HepG2 (cell line): ENCODE measurements around the gene GNB1. TPM values are rescaled to one million over a fixed set of nuclear protein-coding genes. Genes with fewer than 3 reads are reported as not detected.
A peak's percentile ranks its signal among the peaks of the same experiment; 100 is the strongest.

Experiments
- ARHGAP35 ChIP-seq: sonication (generic); formaldehyde crosslinking; IDR thresholded peaks from 2 replicates; pipeline ENCODE4 v1.9.0; 2022; ENCODE audit warnings: mild to moderate bottlenecking, inconsistent platforms, moderate library complexity, missing genetic modification reagents, borderline replicate concordance
- CBX5 ChIP-seq: sonication (generic); formaldehyde crosslinking; IDR thresholded peaks from 2 replicates; pipeline ENCODE4 v1.4.0; 2020; ENCODE audit warnings: missing genetic modification reagents, borderline replicate concordance
- CCAR2 ChIP-seq: fragments of 200-400 bp; formaldehyde crosslinking; optimal IDR thresholded peaks from 2 replicates; pipeline ENCODE3; 2018; ENCODE audit warnings: low read depth, mild to moderate bottlenecking, low read length, moderate library complexity
- GPN1 ChIP-seq: sonication (generic); formaldehyde crosslinking; IDR thresholded peaks from 2 replicates; pipeline ENCODE4 v1.5.1; 2020; ENCODE audit warnings: missing genetic modification reagents, borderline replicate concordance
- HMG20B ChIP-seq: conservative IDR thresholded peaks from 2 replicates; pipeline ENCODE4 v1.6.1; 2016; ENCODE audit warnings: missing genetic modification reagents, missing compliant biosample characterization
- KDM5B ChIP-seq: sonication (generic); formaldehyde crosslinking; IDR thresholded peaks from 2 replicates; pipeline ENCODE4 v1.4.0; 2020; ENCODE audit warnings: missing genetic modification reagents, mild to moderate bottlenecking, borderline replicate concordance
- NFATC3 ChIP-seq: sonication (generic); formaldehyde crosslinking; IDR thresholded peaks from 2 replicates; pipeline ENCODE4 v1.5.1; 2020; ENCODE audit warnings: mild to moderate bottlenecking, missing genetic modification reagents
- ZFP62 ChIP-seq: sonication (generic); formaldehyde crosslinking; IDR thresholded peaks from 2 replicates; pipeline ENCODE4 v1.4.0; 2020; ENCODE audit warnings: missing genetic modification reagents
- ZNF232 ChIP-seq: sonication (generic); formaldehyde crosslinking; IDR thresholded peaks from 2 replicates; pipeline ENCODE4 v1.4.0; 2020; ENCODE audit warnings: missing genetic modification reagents, borderline replicate concordance
- ZNF441 ChIP-seq: sonication (generic); formaldehyde crosslinking; IDR thresholded peaks from 2 replicates; pipeline ENCODE4 v1.7.0; 2021; ENCODE audit warnings: missing genetic modification reagents, borderline replicate concordance
- ZNF552 ChIP-seq: sonication (generic); formaldehyde crosslinking; IDR thresholded peaks from 2 replicates; pipeline ENCODE4 v1.9.0; 2022; ENCODE audit warnings: missing genetic modification reagents, mild to moderate bottlenecking, borderline replicate concordance
- ZNF619 ChIP-seq: sonication (generic); formaldehyde crosslinking; IDR thresholded peaks from 2 replicates; pipeline ENCODE4 v1.4.0; 2020; ENCODE audit warnings: mild to moderate bottlenecking, missing genetic modification reagents
- ZZZ3 ChIP-seq: sonication (generic); formaldehyde crosslinking; IDR thresholded peaks from 2 replicates; pipeline ENCODE4 v1.4.0; 2020; ENCODE audit warnings: missing genetic modification reagents, mild to moderate bottlenecking, borderline replicate concordance
- polyA plus RNA-seq, 8 experiments: library from polyadenylated mRNA; depleted of rRNA in 3 of 8; stranded (reverse) in 7 of 8; unstranded in 1 of 8; fragments of >200 nt; fragmentation: Illumina TruSeq in 4 of 8; extraction: Trizol in 4 of 8; gene quantifications; 2 replicates each; pipeline versions ENCODE4 v1.2.1 to v1.2.3, GENCODE V29; 2011 to 2016; ENCODE audit warnings: low read depth in 4 of 8, missing spikeins in 1 of 8, mixed read lengths in 1 of 8; ENCODE audit not compliant: insufficient read depth in 1 of 8
- total RNA-seq, 5 experiments: library from RNA; depleted of rRNA; stranded (reverse); fragments of >200 nt; fragmentation: Illumina TruSeq; extraction: Trizol; gene quantifications; 2 replicates each; pipeline ENCODE4 v1.2.3, GENCODE V29; 2016; ENCODE audit warnings: low read depth in 1 of 5
- TF ChIP-seq, protein P1 (sequence below), 2 experiments: IDR thresholded peaks; 2 replicates each; pipeline ENCODE4 v1.6.1; 2011 to 2012; ENCODE audit warnings: low read length in 2 of 2, borderline replicate concordance in 1 of 2, low read depth in 1 of 2, mild to moderate bottlenecking in 1 of 2, moderate library complexity in 1 of 2
- TF ChIP-seq, protein P2 (sequence below): sonication (generic); formaldehyde crosslinking; IDR thresholded peaks from 2 replicates; pipeline ENCODE4 v1.8.0; 2022; ENCODE audit warnings: low read depth, missing genetic modification reagents
- TF ChIP-seq, protein P3 (sequence below): sonication (generic); formaldehyde crosslinking; conservative IDR thresholded peaks from 2 replicates; pipeline ENCODE4 v1.4.0; 2020; ENCODE audit warnings: missing genetic modification reagents
- TF ChIP-seq, protein P4 (sequence below): sonication (generic); formaldehyde crosslinking; IDR thresholded peaks from 2 replicates; pipeline ENCODE4 v1.4.0; 2020; ENCODE audit warnings: missing genetic modification reagents, borderline replicate concordance
- TF ChIP-seq, protein P5 (sequence below): sonication (generic); formaldehyde crosslinking; IDR thresholded peaks from 2 replicates; pipeline ENCODE4 v1.8.1; 2023; ENCODE audit warnings: missing genetic modification reagents, mild to moderate bottlenecking, borderline replicate concordance
- TF ChIP-seq, protein P6 (sequence below): sonication (generic); formaldehyde crosslinking; IDR thresholded peaks from 2 replicates; pipeline ENCODE4 v1.5.0; 2020; ENCODE audit warnings: missing genetic modification reagents, mild to moderate bottlenecking, borderline replicate concordance

Gene GNB1
- total and polyA plus RNA-seq, 2 of the 13 experiments (the other 11 are each of a cell fraction or from before 2014, with no cell fraction given) = 66.2 to 327 TPM

DNA sequence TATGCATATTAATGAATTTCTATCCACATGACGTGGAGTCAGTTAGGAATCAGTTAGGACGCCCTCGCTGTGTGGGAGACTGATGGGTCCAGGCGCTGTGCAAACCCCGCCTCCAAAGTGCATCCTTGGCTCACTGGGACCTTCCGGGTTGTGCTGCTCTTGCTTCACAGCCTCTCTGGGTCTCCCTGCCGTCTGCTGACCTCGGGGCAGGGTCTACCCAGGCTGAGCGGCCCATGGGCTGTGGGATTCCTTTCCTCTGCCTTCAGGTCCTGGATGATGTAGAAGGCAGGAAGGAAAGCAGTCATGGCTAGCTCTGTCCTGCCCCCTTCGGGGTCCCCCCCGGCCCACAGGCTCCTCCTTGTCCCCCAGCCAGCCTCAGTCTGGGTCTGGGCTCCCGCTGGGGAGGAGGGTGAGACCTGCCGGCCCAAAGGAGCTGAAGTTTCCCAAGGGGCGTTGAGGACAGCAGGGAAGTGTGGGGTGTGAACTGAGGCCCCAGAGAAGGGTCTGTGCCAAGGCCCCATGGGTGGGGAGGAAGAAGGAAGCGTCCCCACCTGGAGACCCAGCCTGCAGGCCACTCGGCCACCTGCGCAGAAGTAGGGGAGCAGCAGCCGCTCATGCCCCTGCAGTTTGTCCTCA, 142.1 kb downstream of the GNB1 start (continued):
- TF ChIP-seq HMG20B (no peak), CBX5 (CRISPR knock-in tag) (no peak), ZNF552 (CRISPR knock-in tag) (no peak), ZNF441 (0 out of 2 replicates have a peak, but pooled peaks have one; percentile 25), NFATC3 (CRISPR knock-in tag) (no peak), KDM5B (CRISPR knock-in tag) (no peak), ARHGAP35 (CRISPR knock-in tag) (0 out of 2 replicates have a peak, but pooled peaks have one; percentile 68), ZFP62 (CRISPR knock-in tag) (no peak), CCAR2 (no peak), ZNF619 (CRISPR knock-in tag) (0 out of 2 replicates have a peak, but pooled peaks have one; percentile 60), ZNF232 (CRISPR knock-in tag) (no peak), GPN1 (no peak), ZZZ3 (CRISPR knock-in tag) (no peak)
- TF ChIP-seq, protein P1, sequence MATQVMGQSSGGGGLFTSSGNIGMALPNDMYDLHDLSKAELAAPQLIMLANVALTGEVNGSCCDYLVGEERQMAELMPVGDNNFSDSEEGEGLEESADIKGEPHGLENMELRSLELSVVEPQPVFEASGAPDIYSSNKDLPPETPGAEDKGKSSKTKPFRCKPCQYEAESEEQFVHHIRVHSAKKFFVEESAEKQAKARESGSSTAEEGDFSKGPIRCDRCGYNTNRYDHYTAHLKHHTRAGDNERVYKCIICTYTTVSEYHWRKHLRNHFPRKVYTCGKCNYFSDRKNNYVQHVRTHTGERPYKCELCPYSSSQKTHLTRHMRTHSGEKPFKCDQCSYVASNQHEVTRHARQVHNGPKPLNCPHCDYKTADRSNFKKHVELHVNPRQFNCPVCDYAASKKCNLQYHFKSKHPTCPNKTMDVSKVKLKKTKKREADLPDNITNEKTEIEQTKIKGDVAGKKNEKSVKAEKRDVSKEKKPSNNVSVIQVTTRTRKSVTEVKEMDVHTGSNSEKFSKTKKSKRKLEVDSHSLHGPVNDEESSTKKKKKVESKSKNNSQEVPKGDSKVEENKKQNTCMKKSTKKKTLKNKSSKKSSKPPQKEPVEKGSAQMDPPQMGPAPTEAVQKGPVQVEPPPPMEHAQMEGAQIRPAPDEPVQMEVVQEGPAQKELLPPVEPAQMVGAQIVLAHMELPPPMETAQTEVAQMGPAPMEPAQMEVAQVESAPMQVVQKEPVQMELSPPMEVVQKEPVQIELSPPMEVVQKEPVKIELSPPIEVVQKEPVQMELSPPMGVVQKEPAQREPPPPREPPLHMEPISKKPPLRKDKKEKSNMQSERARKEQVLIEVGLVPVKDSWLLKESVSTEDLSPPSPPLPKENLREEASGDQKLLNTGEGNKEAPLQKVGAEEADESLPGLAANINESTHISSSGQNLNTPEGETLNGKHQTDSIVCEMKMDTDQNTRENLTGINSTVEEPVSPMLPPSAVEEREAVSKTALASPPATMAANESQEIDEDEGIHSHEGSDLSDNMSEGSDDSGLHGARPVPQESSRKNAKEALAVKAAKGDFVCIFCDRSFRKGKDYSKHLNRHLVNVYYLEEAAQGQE (IDR thresholded peaks at IDR 0.05; ENCODE audit: borderline replicate concordance in 1 of 2, low read depth in 1 of 2, low read length in 2 of 2) = no peak
- TF ChIP-seq, protein P2, sequence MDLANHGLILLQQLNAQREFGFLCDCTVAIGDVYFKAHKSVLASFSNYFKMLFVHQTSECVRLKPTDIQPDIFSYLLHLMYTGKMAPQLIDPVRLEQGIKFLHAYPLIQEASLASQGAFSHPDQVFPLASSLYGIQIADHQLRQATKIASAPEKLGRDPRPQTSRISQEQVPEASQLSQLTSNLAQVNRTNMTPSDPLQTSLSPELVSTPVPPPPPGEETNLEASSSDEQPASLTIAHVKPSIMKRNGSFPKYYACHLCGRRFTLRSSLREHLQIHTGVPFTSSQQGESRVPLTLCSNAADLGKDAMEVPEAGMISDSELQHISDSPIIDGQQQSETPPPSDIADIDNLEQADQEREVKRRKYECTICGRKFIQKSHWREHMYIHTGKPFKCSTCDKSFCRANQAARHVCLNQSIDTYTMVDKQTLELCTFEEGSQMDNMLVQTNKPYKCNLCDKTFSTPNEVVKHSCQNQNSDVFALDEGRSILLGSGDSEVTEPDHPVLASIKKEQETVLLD (CRISPR knock-in tag) = no peak
- TF ChIP-seq, protein P3, sequence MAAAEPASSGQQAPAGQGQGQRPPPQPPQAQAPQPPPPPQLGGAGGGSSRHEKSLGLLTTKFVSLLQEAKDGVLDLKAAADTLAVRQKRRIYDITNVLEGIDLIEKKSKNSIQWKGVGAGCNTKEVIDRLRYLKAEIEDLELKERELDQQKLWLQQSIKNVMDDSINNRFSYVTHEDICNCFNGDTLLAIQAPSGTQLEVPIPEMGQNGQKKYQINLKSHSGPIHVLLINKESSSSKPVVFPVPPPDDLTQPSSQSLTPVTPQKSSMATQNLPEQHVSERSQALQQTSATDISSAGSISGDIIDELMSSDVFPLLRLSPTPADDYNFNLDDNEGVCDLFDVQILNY = no peak
- TF ChIP-seq, protein P4, sequence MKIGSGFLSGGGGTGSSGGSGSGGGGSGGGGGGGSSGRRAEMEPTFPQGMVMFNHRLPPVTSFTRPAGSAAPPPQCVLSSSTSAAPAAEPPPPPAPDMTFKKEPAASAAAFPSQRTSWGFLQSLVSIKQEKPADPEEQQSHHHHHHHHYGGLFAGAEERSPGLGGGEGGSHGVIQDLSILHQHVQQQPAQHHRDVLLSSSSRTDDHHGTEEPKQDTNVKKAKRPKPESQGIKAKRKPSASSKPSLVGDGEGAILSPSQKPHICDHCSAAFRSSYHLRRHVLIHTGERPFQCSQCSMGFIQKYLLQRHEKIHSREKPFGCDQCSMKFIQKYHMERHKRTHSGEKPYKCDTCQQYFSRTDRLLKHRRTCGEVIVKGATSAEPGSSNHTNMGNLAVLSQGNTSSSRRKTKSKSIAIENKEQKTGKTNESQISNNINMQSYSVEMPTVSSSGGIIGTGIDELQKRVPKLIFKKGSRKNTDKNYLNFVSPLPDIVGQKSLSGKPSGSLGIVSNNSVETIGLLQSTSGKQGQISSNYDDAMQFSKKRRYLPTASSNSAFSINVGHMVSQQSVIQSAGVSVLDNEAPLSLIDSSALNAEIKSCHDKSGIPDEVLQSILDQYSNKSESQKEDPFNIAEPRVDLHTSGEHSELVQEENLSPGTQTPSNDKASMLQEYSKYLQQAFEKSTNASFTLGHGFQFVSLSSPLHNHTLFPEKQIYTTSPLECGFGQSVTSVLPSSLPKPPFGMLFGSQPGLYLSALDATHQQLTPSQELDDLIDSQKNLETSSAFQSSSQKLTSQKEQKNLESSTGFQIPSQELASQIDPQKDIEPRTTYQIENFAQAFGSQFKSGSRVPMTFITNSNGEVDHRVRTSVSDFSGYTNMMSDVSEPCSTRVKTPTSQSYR (CRISPR knock-in tag) = no peak
- TF ChIP-seq, protein P5, sequence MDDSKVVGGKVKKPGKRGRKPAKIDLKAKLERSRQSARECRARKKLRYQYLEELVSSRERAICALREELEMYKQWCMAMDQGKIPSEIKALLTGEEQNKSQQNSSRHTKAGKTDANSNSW (CRISPR knock-in tag) = no peak
- TF ChIP-seq, protein P6, sequence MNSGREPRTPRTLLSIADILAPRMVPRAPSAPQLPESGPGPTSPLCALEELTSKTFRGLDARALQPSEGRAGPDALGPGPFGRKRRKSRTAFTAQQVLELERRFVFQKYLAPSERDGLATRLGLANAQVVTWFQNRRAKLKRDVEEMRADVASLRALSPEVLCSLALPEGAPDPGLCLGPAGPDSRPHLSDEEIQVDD (CRISPR knock-in tag) = no peak
